Spleen (tissue), 7 donors: Measurements from ENCODE around the gene ESYT2.

Source experiments
- CTCF ChIP-seq, 11 experiments: fragments of 200-600 bp in 7 of 11; fragments of 450-650 bp in 4 of 11; sonication (generic) in 4 of 11; IDR thresholded peaks in 8 of 11; conservative IDR thresholded peaks in 3 of 11; 1 replicate in 7 of 11; 2 replicates in 4 of 11; pipeline versions ENCODE4 v1.4.0 to v1.8.0; 2016 to 2021; ENCODE audit warnings: antibody characterized with exemption in 11 of 11, inconsistent platforms in 4 of 11, mild to moderate bottlenecking in 1 of 11
- POLR2A ChIP-seq, 3 donors: fragments of 450-650 bp; IDR thresholded peaks; one replicate each; pipeline ENCODE4 v1.5.1; 2017; ENCODE audit warnings: antibody characterized with exemption in 3 of 3, mild to moderate bottlenecking in 1 of 3
- POLR2AphosphoS5 ChIP-seq, 3 donors: sonication (generic); formaldehyde crosslinking; IDR thresholded peaks; one replicate each; pipeline ENCODE4 v1.5.1; 2017; ENCODE audit warnings: antibody characterized with exemption in 3 of 3
- donor health status: DM: no; HTN: no; CAD: no; lungs with moderate emphysema.
- donor health status: DM: no; HTN: no; CAD: no.
- donor health status: DM: no; HTN: no; CAD: no.

GRCh38 chr7:158735935-158736334 lies 93.4 kb downstream of the ESYT2 start:
- TF ChIP-seq CTCF (IDR thresholded peaks at IDR 0.05 in 8 of 11, conservative IDR thresholded peaks at IDR 0.05 in 3 of 11) (no peak), POLR2A (IDR thresholded peaks at IDR 0.05) (no peak), POLR2AphosphoS5 (IDR thresholded peaks at IDR 0.05) (peak in 1 of 3 donors; percentile 44)
